ENCODE data around the gene FSIP1. TPM values are rescaled to one million over a fixed set of nuclear protein-coding genes. Genes with fewer than 3 reads are reported as not detected.
"Not testable (repeated sequence)": the region's sequence is repeated elsewhere in the genome, so short reads cannot be mapped to it uniquely, and the experiment has no call there.

FSIP1 gene
- total and polyA plus RNA-seq, 12 donors = 0.15 to 4.4 (median 0.89) TPM

- ATAC-seq (no peak), DNase-seq (no peak)
- Histone ChIP-seq H3K36me3 (no peaks in the 10 kb centered on the region), H3K27me3 (no peaks in the 10 kb centered on the region), H3K27ac (no peak overlapping the region), H3K9me3 (no peaks in the 10 kb centered on the region), H3K4me3 (no peak overlapping the region), H3K4me1 (peaks cover 0 to 8% (median 0%) of the 10 kb centered on the region in 9 donors)
- TF ChIP-seq CTCF (IDR thresholded peaks at IDR 0.05) = no peak
- WGBS, 2 donors = 88 to 91% methylated on average over 1 of the region's 1 CpG
- intact Hi-C loops (cut with DNase I) = no loop called here
Observed at GRCh38 chr15:39814489-39814888, 31.8 kb upstream of the FSIP1 start.

GRCh38 chr15:39812651-39813050, 30.0 kb upstream of the FSIP1 start:
- H3K4me3 ChIP-seq; H3K4me1 ChIP-seq; H3K36me3 ChIP-seq; ATAC-seq; intact Hi-C loops (cut with DNase I); H3K27me3 ChIP-seq; DNase-seq; H3K9me3 ChIP-seq; H3K27ac ChIP-seq: not testable (repeated sequence)
- WGBS, 2 donors = 96 to 98% methylated on average over 3 of the region's 3 CpGs

GRCh38 chr15:39808909-39809308, 26.3 kb upstream of the FSIP1 start:
- no peak overlapping the region for H3K4me3 ChIP-seq
- H3K36me3 ChIP-seq = no peaks in the 10 kb centered on the region
- no peak for ATAC-seq
- H3K27ac ChIP-seq = no peak overlapping the region
- no peaks in the 10 kb centered on the region for H3K9me3 ChIP-seq
- intact Hi-C loops (cut with DNase I) = no loop called here
- no peak for DNase-seq
- no peak for TF ChIP-seq CTCF (IDR thresholded peaks at IDR 0.05)
- WGBS, 2 donors = 51% methylated on average over 3 of the region's 3 CpGs
- H3K27me3 ChIP-seq = peaks cover 0 to 6% (median 0%) of the 10 kb centered on the region in 7 donors
- peaks cover 0 to 3% (median 0%) of the 10 kb centered on the region in 9 donors for H3K4me1 ChIP-seq

GRCh38 chr15:39807791-39808190, 25.1 kb upstream of the FSIP1 start:
- intact Hi-C loops (cut with DNase I) = no loop called here
- H3K4me1 ChIP-seq = peaks cover 0 to 4% (median 0%) of the 10 kb centered on the region in 9 donors
- H3K27me3 ChIP-seq = peaks cover 0 to 6% (median 0%) of the 10 kb centered on the region in 7 donors
- H3K36me3 ChIP-seq = no peaks in the 10 kb centered on the region
- H3K27ac ChIP-seq = no peak overlapping the region
- 87 to 90% methylated on average over 4 of the region's 4 CpGs for WGBS, 2 donors
- no peak for TF ChIP-seq CTCF (IDR thresholded peaks at IDR 0.05)
- DNase-seq (no peak), ATAC-seq (no peak)
- H3K4me3 ChIP-seq = no peak overlapping the region
- no peaks in the 10 kb centered on the region for H3K9me3 ChIP-seq

- H3K27ac ChIP-seq = no peak overlapping the region
- peaks cover 0 to 4% (median 0%) of the 10 kb centered on the region in 7 donors for H3K27me3 ChIP-seq
- 90 to 91% methylated on average over 2 of the region's 2 CpGs for WGBS, 2 donors
- no peaks in the 10 kb centered on the region for H3K36me3 ChIP-seq
- no peak for TF ChIP-seq CTCF (IDR thresholded peaks at IDR 0.05)
- peaks cover 0 to 13% (median 0%) of the 10 kb centered on the region in 9 donors for H3K4me1 ChIP-seq
- ATAC-seq (no peak), DNase-seq (no peak)
- intact Hi-C loops (cut with DNase I) = no loop called here
- H3K4me3 ChIP-seq = no peak overlapping the region
- no peaks in the 10 kb centered on the region for H3K9me3 ChIP-seq
Observed at GRCh38 chr15:39804026-39804425, 21.4 kb upstream of the FSIP1 start.

Data from heart right ventricle (tissue), 16 donors.